ENCODE results near the gene NMBR. TPM values are rescaled to one million over a fixed set of nuclear protein-coding genes. Genes with fewer than 3 reads are reported as not detected.

NMBR gene
- total RNA-seq, 1 donor: not detected

GRCh38 chr6:142132625-142133024, 14.3 kb downstream of the NMBR start, which contains the start of gene GJE1:
GJE1 (plus strand) TSS chr6:142132925; CDS start chr6:142133159, 234 bp downstream.
- no peak within 1 kb of the TSS for H3K4me3 ChIP-seq (ENCODE audit: insufficient read depth, low read length)
- H3K27me3 ChIP-seq (ENCODE audit: insufficient read depth, low read length): peaks cover 4% of the 10 kb centered on the region
- H3K27ac ChIP-seq (ENCODE audit: low read depth, low read length): no peak within 1 kb of the TSS
- H4K20me1 ChIP-seq (ENCODE audit: insufficient read depth, low read length): no peaks in the 10 kb centered on the region
- no peak for DNase-seq (ENCODE audit: insufficient read length, low spot score, missing footprints)
- no peaks in the 10 kb centered on the region for H3K9me3 ChIP-seq (ENCODE audit: low read depth, low read length)
- no peak for TF ChIP-seq CTCF (IDR thresholded peaks at IDR 0.05; ENCODE audit: extremely low read depth, low read depth, low read length)
- H3K36me3 ChIP-seq (ENCODE audit: insufficient read depth, low read length): no peaks in the 10 kb centered on the region
- no peak within 1 kb of the TSS for H3K4me2 ChIP-seq (ENCODE audit: insufficient read depth, low read length)
- no peaks in the 10 kb centered on the region for H3K79me2 ChIP-seq (ENCODE audit: insufficient read depth, low read length)
- no peak within 1 kb of the TSS for H2AFZ ChIP-seq (ENCODE audit: low read length)
- no peaks in the 10 kb centered on the region for H3K4me1 ChIP-seq (ENCODE audit: insufficient read depth, low read length)

GRCh38 chr6:142130814-142131213, 16.1 kb downstream of the NMBR start:
- H3K27ac ChIP-seq (ENCODE audit: low read depth, low read length): no peak overlapping the region
- TF ChIP-seq CTCF (IDR thresholded peaks at IDR 0.05; ENCODE audit: extremely low read depth, low read depth, low read length): no peak

GRCh38 chr6:142121342-142121741, 25.6 kb downstream of the NMBR start:
- DNase-seq (ENCODE audit: insufficient read length, low spot score, missing footprints): no peak
- Histone ChIP-seq H4K20me1 (ENCODE audit: insufficient read depth, low read length) (no peaks in the 10 kb centered on the region), H3K4me2 (ENCODE audit: insufficient read depth, low read length) (no peak overlapping the region), H3K4me3 (ENCODE audit: insufficient read depth, low read length) (no peak overlapping the region), H3K27ac (ENCODE audit: low read depth, low read length) (no peak overlapping the region), H3K36me3 (ENCODE audit: insufficient read depth, low read length) (no peaks in the 10 kb centered on the region), H3K4me1 (ENCODE audit: insufficient read depth, low read length) (no peaks in the 10 kb centered on the region), H2AFZ (ENCODE audit: low read length) (no peak overlapping the region), H3K9me3 (ENCODE audit: low read depth, low read length) (no peaks in the 10 kb centered on the region), H3K79me2 (ENCODE audit: insufficient read depth, low read length) (no peaks in the 10 kb centered on the region), H3K27me3 (ENCODE audit: insufficient read depth, low read length) (no peaks in the 10 kb centered on the region)
- no peak for TF ChIP-seq CTCF (IDR thresholded peaks at IDR 0.05; ENCODE audit: extremely low read depth, low read depth, low read length)

More at GRCh38 chr6:142130814-142131213, 16.1 kb downstream of the NMBR start:
- no peak overlapping the region for H3K4me3 ChIP-seq (ENCODE audit: insufficient read depth, low read length)
- no peak overlapping the region for H3K4me2 ChIP-seq (ENCODE audit: insufficient read depth, low read length)
- no peak for DNase-seq (ENCODE audit: insufficient read length, low spot score, missing footprints)
- H3K9me3 ChIP-seq (ENCODE audit: low read depth, low read length): no peaks in the 10 kb centered on the region
- no peaks in the 10 kb centered on the region for H3K4me1 ChIP-seq (ENCODE audit: insufficient read depth, low read length)
- no peaks in the 10 kb centered on the region for H3K79me2 ChIP-seq (ENCODE audit: insufficient read depth, low read length)
- no peaks in the 10 kb centered on the region for H3K36me3 ChIP-seq (ENCODE audit: insufficient read depth, low read length)
- peaks cover 4% of the 10 kb centered on the region for H3K27me3 ChIP-seq (ENCODE audit: insufficient read depth, low read length)
- H2AFZ ChIP-seq (ENCODE audit: low read length): no peak overlapping the region
- H4K20me1 ChIP-seq (ENCODE audit: insufficient read depth, low read length): no peaks in the 10 kb centered on the region

GRCh38 chr6:142118925-142119324, 28.0 kb downstream of the NMBR start:
- Histone ChIP-seq H3K9me3 (ENCODE audit: low read depth, low read length) (no peaks in the 10 kb centered on the region), H2AFZ (ENCODE audit: low read length) (no peak overlapping the region), H3K36me3 (ENCODE audit: insufficient read depth, low read length) (no peaks in the 10 kb centered on the region), H3K4me1 (ENCODE audit: insufficient read depth, low read length) (no peaks in the 10 kb centered on the region), H3K4me3 (ENCODE audit: insufficient read depth, low read length) (no peak overlapping the region), H3K27ac (ENCODE audit: low read depth, low read length) (no peak overlapping the region), H3K4me2 (ENCODE audit: insufficient read depth, low read length) (no peak overlapping the region), H3K27me3 (ENCODE audit: insufficient read depth, low read length) (no peaks in the 10 kb centered on the region), H4K20me1 (ENCODE audit: insufficient read depth, low read length) (no peaks in the 10 kb centered on the region), H3K79me2 (ENCODE audit: insufficient read depth, low read length) (no peaks in the 10 kb centered on the region)
- no peak for DNase-seq (ENCODE audit: insufficient read length, low spot score, missing footprints)
- no peak for TF ChIP-seq CTCF (IDR thresholded peaks at IDR 0.05; ENCODE audit: extremely low read depth, low read depth, low read length)

All from osteoblast (primary cell).